PC-9 (cell line): Measurements from ENCODE around the gene OR8K1. TPM values are rescaled to one million over a fixed set of nuclear protein-coding genes. Genes with fewer than 3 reads are reported as not detected.

Source experiments
- BruUV-seq: library from RNA; stranded (reverse); fragments of 400-500 nt; replicated peaks from 2 replicates; lab custom pipeline; 2021; lab: Mats Ljungman, UMichigan
- CTCF ChIA-PET: fragments of 300-600 bp; sonication (Branson Sonifier 250); formaldehyde crosslinking; loops from one replicate; lab custom pipeline; 2022; ENCODE audit warnings: antibody characterized with exemption; lab: Charles Lee
- POLR2A ChIA-PET: fragments of 300-600 bp; sonication (Branson Sonifier 250); formaldehyde crosslinking; loops from one replicate; lab custom pipeline; 2022; ENCODE audit warnings: antibody characterized with exemption; ENCODE audit not compliant: unreplicated experiment; lab: Charles Lee
- DNase-seq, 2 experiments: peaks; one replicate each; pipeline versions ENCODE4 v3.0.0 to v3.0.0-alpha.2; 2015 to 2022; ENCODE audit warnings: mixed read lengths in 1 of 2
- H2AFZ ChIP-seq: fragments of 200-600 bp; sonication (generic); 2 replicates; pipeline ENCODE4 v1.8.1; 2017; ENCODE audit warnings: antibody characterized with exemption
- H3F3A ChIP-seq: fragments of 200-600 bp; sonication (generic); 2 replicates; pipeline ENCODE4 v1.8.1; 2017; ENCODE audit warnings: antibody characterized with exemption, mild to moderate bottlenecking, low read depth; ENCODE audit not compliant: insufficient read depth
- H3K27ac ChIP-seq: fragments of 200-600 bp; sonication (generic); 2 replicates; pipeline ENCODE4 v1.6.1; 2016; ENCODE audit warnings: mixed run types
- H3K27me3 ChIP-seq: fragments of 200-600 bp; sonication (generic); 2 replicates; pipeline ENCODE4 v1.6.1; 2016; ENCODE audit warnings: low read depth, mixed run types; ENCODE audit not compliant: insufficient read depth
- H3K36me3 ChIP-seq: fragments of 200-600 bp; sonication (generic); 2 replicates; pipeline ENCODE4 v1.6.1; 2016; ENCODE audit warnings: low read depth, mixed run types
- H3K4me1 ChIP-seq: fragments of 200-600 bp; sonication (generic); replicated peaks from 2 replicates; pipeline ENCODE4 v1.6.1; 2016; ENCODE audit warnings: mixed run types; ENCODE audit not compliant: insufficient read depth
- H3K4me2 ChIP-seq: fragments of 200-600 bp; sonication (generic); 2 replicates; pipeline ENCODE4 v1.6.1; 2017; ENCODE audit warnings: mixed run types
- H3K4me3 ChIP-seq: fragments of 200-600 bp; sonication (generic); 2 replicates; pipeline ENCODE4 v1.6.1; 2016; ENCODE audit warnings: mixed run types
- H3K79me2 ChIP-seq: fragments of 200-600 bp; sonication (generic); 2 replicates; pipeline ENCODE4 v1.6.1; 2017; ENCODE audit warnings: low read depth, mixed run types
- H3K9me2 ChIP-seq: fragments of 200-600 bp; sonication (generic); 2 replicates; pipeline ENCODE4 v1.8.1; 2017; ENCODE audit warnings: mild to moderate bottlenecking; ENCODE audit not compliant: insufficient read depth
- H3K9me3 ChIP-seq: fragments of 200-600 bp; sonication (generic); 2 replicates; pipeline ENCODE4 v1.8.1; 2016; ENCODE audit warnings: low read depth; ENCODE audit not compliant: insufficient read depth
- H4K20me1 ChIP-seq: fragments of 200-600 bp; sonication (generic); 2 replicates; pipeline ENCODE4 v1.8.1; 2017; ENCODE audit not compliant: insufficient read depth
- CTCF ChIP-seq: fragments of 200-600 bp; sonication (generic); conservative IDR thresholded peaks from 2 replicates; pipeline ENCODE4 v1.6.1; 2017; ENCODE audit warnings: mixed run types, antibody characterized with exemption, mild to moderate bottlenecking, moderate library complexity
- EZH2 ChIP-seq: fragments of 200-600 bp; sonication (generic); IDR thresholded peaks from 2 replicates; pipeline ENCODE4 v1.8.0; 2017; ENCODE audit warnings: antibody characterized with exemption, low read depth
- intact Hi-C: fragments of 100-400 bp; cut with micrococcal nuclease; formaldehyde crosslinking; loops from one replicate; pipeline ENCODE4 v1.10.0; 2022; ENCODE audit not compliant: unreplicated experiment
- total RNA-seq: library from RNA; stranded (reverse); gene quantifications from 2 replicates; pipeline ENCODE4 v1.2.3, GENCODE V29; 2021

The OR8K1 gene
- total RNA-seq, 1 experiment from 2014 or later = not detected

GRCh38 chr11:56314844-56315243, 31.0 kb upstream of the OR8K1 start, which contains the start of gene OR8K3:
OR8K3 (plus strand) TSS chr11:56315144; CDS start chr11:56318307, 3,163 bp downstream.
- H2AFZ ChIP-seq = no peak within 1 kb of the TSS

DNA sequence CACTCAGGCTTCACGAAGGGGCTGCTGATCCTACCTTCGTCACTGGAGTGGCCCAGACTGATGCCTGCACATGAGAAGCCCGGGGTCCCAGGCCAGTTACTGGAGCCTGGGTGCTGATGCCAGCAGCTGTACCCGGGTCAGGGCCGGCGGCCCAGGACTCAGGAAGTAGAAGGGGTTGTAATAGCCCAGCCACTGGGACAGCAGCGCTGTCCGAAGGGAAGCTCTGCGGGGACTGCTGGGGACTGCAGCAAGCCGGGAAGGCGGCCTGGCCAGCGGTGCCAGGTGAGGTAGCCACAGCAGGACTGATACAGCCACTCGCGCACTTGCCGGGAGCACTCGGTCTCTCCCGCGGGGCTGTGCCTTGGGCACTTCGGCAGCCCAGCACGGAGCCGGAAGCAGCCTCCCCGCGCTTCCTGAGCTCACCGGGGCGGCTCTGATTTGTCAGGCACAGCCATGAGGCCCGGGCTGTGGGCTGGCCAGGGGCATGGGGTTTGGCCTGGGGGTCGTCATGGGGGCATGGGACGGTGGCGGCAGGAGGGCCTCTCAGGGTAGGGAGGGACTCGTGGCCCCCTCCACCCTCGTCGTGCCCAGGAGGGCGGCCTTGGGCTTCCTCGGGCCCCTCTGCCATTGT, 13.9 kb upstream of the OR8K1 start:
- BruUV-seq = no TSS peak
- TF ChIP-seq EZH2 (no peak), CTCF (no peak)
- Histone ChIP-seq H4K20me1 (no peaks in the 10 kb centered on the region), H2AFZ (no peak overlapping the region), H3K79me2 (no peaks in the 10 kb centered on the region), H3K4me2 (no peak overlapping the region), H3K9me3 (no peaks in the 10 kb centered on the region; the same call in 1 of the 2 replicates), H3F3A (no peaks in the 10 kb centered on the region), H3K36me3 (no peaks in the 10 kb centered on the region), H3K27me3 (no peaks in the 10 kb centered on the region), H3K27ac (no peak overlapping the region), H3K9me2 (no peaks in the 10 kb centered on the region), H3K4me1 (no peaks in the 10 kb centered on the region), H3K4me3 (no peak overlapping the region)
- POLR2A ChIA-PET = interaction anchor here (0.6 kb wide), 1 partner anchor 45 kb away, joined by 6 read pairs; no protein-coding TSS in a partner anchor
- intact Hi-C loops = no loop called here
- CTCF ChIA-PET = no interaction called here
- no peak for DNase-seq

More at GRCh38 chr11:56314844-56315243, 31.0 kb upstream of the OR8K1 start, which contains the start of gene OR8K3:
- Histone ChIP-seq H3F3A (no peaks in the 10 kb centered on the region), H3K36me3 (no peaks in the 10 kb centered on the region), H3K9me2 (no peaks in the 10 kb centered on the region; the same call in 1 of the 2 replicates), H3K79me2 (no peaks in the 10 kb centered on the region), H3K9me3 (no peaks in the 10 kb centered on the region), H3K4me1 (no peaks in the 10 kb centered on the region), H3K27me3 (peaks cover 14% of the 10 kb centered on the region; the same call in 1 of the 2 replicates), H3K4me2 (no peak within 1 kb of the TSS), H3K4me3 (no peak within 1 kb of the TSS), H3K27ac (no peak within 1 kb of the TSS), H4K20me1 (no peaks in the 10 kb centered on the region)
- TF ChIP-seq EZH2 (no peak), CTCF (no peak)
- ChIA-PET POLR2A (no interaction called here), CTCF (no interaction called here)
- DNase-seq = no peak
- intact Hi-C loops = no loop called here
- no TSS peak for BruUV-seq

DNA sequence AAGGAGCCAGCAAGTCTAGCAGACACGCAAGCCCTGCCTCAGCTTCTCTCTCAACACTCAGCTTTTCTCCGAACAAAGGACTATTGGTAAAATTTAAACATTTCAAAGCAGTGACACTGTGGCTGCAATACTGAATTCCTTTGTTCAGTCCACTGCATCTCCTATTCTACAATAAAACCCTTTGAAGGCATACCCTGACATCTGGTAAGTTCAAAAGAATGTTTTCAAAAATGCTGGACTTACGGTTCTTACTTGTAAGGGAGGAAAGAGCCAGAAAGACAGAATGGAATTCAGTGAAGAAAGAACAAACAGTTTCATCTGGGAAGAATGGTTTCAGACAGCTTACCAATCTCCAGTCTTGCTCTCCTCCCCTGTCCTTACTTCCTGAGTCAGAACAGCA, 12.7 kb upstream of the OR8K1 start:
- Histone ChIP-seq H3K4me1 (no peaks in the 10 kb centered on the region), H3F3A (no peaks in the 10 kb centered on the region), H2AFZ (no peak overlapping the region), H3K9me2 (no peaks in the 10 kb centered on the region), H3K79me2 (no peaks in the 10 kb centered on the region), H3K9me3 (no peaks in the 10 kb centered on the region; the same call in 1 of the 2 replicates), H3K4me2 (no peak overlapping the region), H3K4me3 (no peak overlapping the region), H3K27me3 (no peaks in the 10 kb centered on the region), H3K27ac (no peak overlapping the region), H4K20me1 (no peaks in the 10 kb centered on the region), H3K36me3 (no peaks in the 10 kb centered on the region)
- no peak for TF ChIP-seq EZH2
- no peak for TF ChIP-seq CTCF
- POLR2A ChIA-PET = no interaction called here
- DNase-seq = no peak
- CTCF ChIA-PET = no interaction called here
- no TSS peak for BruUV-seq
- intact Hi-C loops = no loop called here
